GM21360 (cell line): Measurements from ENCODE around the gene C2CD4A.

ENCODE experiments used
- ATAC-seq: cut with Tn5 transposase; IDR thresholded peaks from one replicate; pipeline ENCODE4 v1.9.1; 2021; ENCODE audit warnings: mild to moderate bottlenecking, moderate library complexity; ENCODE audit not compliant: unreplicated experiment

The C2CD4A gene

DNA sequence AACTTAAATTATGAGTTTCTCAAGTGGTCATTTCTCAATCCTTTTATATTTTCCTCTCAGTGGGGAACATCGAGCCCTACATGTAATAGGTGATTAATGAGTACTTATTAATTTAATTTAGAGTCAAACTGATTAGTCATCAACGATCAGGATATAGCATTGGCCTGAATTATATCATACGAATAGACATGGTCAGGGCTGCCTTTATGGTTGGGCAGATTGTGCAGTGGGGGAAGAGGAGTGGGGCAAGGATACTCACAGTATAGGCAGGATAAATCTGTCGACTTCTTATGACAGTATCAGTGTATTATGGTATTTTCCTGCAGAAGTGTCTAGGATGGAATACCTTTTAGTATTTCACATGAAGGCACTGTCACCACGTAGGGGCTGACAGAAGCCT is 27.0 kb downstream of the C2CD4A start:
- ATAC-seq = no peak

DNA sequence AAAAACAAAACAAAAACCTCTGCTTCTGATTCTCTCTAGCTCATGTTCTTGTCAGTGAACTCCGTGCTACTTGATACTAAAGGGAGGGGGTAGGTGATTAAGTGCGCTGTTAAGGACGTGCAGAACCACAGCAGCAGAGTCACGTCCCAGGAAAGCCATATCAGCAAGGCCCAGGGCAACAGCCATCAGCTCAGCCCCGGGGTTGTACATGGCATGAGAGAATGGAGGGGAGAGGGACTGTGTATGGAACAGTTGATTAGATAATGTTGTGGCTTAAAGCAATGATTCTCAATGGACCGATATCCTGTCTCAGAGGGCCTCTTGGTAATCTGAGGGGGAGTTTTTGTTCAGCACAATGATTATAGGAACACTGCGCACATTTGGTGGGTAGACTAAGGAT is 27.6 kb downstream of the C2CD4A start:
- ATAC-seq = no peak

DNA sequence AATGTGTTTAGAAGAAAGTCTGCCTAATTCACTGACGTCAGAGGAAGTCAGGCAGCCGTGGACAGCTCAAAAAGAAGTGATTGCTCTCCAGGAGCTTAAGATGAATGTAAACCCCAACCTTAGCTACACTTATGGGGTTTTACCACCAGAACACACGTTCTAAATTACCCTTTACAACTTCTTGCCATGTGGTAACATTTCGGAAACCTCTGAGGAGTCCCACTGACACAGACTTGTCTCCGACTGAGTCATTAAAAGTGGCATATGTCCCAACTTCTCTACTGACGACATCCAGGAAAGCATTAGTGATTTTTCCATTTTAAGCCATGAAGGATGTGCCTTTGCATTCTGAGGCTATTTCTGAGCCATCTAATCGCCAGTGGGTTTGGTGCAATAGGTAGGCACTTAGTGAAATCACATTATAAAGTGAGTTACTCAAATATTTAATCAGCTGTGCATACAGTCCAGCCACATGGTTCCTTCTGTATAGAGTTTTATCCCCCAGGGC is 32.4 kb downstream of the C2CD4A start:
- no peak for ATAC-seq

DNA sequence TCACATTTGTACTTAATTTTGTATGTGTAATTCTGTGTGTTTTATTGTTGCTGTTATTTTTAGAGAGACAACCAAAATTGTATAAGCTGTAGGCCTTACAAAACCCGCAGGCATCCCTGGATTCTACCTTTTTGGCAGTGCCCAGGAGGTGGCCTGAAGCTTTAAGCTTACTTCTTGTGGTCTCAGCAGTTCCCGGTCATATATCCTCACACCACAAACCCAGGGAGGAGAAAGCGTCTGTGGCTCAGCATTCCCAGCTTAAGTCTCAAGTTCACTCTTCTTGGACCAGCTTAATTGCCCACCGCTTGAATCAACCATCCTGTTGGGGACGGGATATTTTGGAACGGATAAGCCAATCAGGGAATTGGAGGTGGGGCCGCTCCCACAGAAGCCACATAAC is 36.7 kb downstream of the C2CD4A start:
- no peak for ATAC-seq

DNA sequence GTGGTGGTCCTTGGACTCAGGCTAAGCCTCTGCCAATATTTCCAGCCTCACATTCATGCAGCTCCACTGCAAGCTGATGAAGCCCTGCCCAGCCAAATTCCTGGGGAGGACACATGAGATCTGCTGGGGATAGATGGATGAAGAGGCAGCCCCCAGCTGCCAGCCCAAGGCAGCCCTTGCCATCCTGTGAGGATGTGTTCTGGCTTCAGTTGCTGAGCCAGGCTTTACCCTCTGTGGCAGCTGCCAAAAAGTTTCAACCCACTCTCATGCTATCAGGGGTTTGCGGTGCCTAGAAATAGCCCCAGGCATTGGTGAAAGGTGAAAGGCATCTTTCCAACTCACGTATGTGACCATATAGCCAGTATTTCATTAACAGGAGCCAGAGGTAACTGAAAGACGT is 37.6 kb downstream of the C2CD4A start:
- ATAC-seq = no peak

DNA sequence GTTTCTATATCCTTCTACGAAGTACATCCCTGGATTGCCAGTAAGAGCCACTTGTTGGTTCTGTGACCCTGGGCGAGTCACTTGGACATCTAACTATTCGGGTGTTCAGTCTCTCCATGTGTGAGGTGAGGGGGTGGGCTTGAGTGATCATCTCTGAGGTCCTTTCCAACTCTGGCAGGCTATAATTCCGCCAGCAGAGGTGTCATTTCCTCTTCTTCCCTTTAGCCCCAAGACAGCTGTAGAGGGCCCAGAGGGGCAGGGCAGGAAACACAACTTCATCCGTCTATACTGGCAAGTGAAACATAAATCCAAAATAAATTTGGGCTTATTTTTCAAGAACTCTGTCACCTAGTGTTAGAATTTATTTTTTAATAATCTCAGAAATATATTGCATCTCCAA is 38.1 kb downstream of the C2CD4A start:
- ATAC-seq = no peak

- ATAC-seq = no peak
Observed at GRCh38 chr15:62105266-62105665, 38.5 kb downstream of the C2CD4A start.

GRCh38 chr15:62106096-62106495 is 39.3 kb downstream of the C2CD4A start:
- ATAC-seq = no peak

GRCh38 chr15:62107571-62108121 is 40.9 kb downstream of the C2CD4A start:
- ATAC-seq = no peak

DNA sequence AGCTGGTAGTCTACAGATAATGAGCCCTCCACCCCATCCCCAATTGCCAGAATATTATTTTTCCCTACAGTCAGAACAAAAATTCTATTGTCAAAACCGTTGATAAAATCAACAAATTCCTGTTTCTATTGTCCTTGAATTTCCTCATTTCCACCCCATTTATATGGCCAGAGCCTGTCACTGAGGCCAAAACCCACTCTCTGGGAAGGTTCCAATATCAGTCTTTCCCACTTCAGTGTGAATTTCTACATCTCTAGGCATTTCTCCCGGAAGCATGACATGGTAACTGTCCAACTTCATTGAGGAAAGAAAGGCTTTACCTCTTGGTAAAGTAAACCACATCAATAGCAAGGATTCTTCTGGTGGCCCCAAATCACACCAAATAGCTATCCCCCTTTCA is 41.6 kb downstream of the C2CD4A start:
- ATAC-seq = no peak

- no peak for ATAC-seq
Observed at GRCh38 chr15:62109437-62109836, 42.7 kb downstream of the C2CD4A start.

DNA sequence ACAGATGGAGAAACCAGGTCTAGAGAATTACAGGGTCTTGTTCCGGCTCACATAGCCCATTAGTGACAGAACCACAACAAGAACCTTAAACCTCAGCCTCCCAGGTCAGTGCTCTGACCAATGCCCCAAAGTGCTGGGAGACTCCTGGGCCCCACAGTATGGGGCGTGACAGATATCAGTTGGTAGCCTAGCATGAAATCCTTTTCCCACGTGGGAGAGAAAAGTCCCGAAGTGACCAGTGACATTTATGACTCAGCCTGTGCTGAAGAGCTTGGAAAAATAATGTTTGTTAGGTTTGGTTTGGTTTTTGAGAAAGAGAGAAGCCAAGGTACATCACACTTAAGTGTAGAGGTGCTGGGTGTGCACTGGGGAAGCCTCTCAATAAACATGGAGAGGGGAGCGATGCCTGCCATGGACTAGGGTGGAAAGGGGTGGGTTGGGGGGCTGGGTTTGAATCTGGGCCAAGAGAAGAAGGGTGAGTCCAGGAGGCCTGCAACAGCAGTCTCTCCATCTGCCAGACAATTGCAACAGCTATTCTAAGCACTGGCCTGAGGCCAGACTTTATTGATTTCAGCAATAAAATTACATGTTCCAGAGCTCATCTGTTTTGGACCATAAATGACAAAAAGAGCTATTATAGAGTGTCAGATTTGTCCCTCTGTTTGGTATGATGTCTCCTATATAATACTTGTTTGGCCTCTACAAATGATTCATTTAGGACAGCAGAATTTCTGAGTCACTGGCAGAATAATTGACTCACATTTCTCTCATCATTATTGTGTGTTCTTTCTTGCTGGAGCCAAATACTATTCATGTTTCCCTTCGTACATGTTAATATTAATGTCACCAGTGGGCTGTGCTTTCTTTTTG is 43.4 kb downstream of the C2CD4A start:
- ATAC-seq = no peak

DNA sequence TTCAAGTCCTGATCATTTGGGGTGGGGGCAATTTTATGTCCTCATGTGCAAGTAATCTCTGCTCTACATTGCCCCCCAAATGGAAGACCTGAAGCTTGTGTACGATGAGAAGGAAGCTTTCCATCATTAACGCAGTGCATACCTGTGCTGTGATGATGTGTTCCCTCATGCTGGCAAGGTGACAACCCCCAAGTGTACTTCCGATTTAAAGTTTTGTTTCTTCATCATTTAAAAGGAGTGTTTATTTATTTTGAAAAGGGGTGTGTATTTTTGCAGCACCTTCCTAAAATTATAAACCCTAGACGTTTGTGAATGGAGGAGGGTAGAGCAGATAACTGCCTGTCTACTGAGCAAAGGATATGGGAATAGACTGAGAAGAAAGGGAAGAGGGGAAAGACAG is 45.3 kb downstream of the C2CD4A start:
- ATAC-seq = no peak

DNA sequence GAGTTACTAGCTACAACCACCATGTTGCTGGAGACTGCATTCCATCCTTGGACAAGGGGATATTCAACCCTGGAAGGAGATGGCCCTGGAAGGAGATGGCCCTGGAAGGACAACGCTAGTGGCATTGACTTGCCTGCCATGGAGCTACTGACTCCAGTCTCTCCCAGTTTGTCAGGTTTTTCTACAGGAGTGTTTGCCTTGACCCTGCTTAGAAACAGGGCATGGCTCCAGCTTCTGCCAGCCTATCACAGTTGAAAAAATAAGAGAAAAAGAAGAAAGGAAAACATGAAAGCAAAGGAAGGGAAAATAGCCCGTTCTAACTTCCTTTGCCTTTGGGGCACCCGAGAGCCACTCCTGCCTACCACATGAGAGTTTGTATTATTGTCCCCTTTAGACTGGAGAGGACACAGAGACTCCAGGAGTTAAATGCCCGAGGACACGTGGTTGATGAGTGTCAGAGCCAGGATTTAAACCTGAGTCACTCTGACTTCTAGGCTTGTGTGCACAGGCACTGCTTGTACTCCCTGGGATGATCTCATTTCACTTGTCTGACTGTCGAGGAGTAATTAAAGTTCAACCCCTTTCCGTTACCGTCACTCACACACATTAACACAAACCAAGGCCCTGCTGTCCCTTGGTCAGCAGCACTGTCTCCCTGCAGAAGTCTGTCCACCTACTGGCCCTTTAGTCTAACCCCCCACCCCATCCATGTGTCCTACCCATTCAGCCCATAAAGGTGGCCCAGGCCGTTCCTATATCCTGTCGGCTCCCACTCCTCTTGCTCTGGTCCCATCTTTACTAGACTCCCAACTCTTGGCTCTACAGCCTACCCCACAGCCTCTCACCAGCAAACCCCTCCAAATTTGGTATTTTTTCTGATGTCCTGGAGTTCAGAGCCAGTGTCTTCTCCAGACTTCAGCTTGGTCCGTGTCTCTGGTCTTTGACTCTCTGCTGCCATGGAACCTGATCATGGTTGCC is 46.1 kb downstream of the C2CD4A start:
- ATAC-seq = no peak

- no peak for ATAC-seq
Observed at GRCh38 chr15:62115847-62116246, 49.1 kb downstream of the C2CD4A start.

DNA sequence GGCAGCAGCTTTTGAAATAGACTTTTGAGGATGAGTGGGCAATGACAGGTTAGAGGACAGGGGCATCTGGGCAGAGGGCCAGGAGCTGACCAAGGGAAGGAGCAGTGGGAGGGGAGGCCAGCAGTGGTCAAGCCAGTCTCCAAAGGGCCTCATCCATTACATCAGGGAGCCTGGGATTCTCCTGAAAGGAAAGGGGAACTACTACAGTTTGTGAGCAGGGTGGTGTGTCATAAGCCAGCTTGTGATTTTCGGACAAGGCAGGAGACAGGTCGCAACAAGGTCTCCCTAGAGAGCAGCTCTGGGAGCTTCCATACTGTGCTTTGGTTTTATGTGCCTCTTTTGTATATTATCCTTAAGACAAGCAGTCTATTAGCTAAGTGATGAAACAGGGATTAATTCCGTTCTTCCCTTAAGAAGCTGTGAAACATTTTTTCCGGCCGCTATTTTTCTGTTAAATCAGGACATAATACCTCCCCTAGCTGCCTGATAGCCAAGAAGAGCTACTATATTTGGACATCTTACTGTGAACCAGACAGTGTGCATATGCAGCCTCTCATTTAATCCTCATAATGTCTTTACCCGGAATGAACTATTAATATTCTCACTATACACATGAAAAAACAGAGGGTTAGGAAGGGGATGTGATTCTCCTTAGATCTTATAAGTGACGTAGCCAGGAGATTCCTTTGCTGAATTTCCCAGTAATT is 51.9 kb downstream of the C2CD4A start:
- no peak for ATAC-seq

GRCh38 chr15:62119227-62119864 is 52.6 kb downstream of the C2CD4A start:
- no peak for ATAC-seq

- no peak for ATAC-seq
Observed at GRCh38 chr15:62119874-62120273, 53.1 kb downstream of the C2CD4A start.
